GM18868 (cell line): ENCODE data around the gene HNRNPAB.
"Not testable (repeated sequence)": the region's sequence is repeated elsewhere in the genome, so short reads cannot be mapped to it uniquely, and the experiment has no call there.

Experiments
- ATAC-seq: cut with Tn5 transposase; IDR thresholded peaks from one replicate; pipeline ENCODE4 v1.9.1; 2021; ENCODE audit warnings: mild to moderate bottlenecking, moderate library complexity; ENCODE audit not compliant: unreplicated experiment

Gene HNRNPAB

DNA sequence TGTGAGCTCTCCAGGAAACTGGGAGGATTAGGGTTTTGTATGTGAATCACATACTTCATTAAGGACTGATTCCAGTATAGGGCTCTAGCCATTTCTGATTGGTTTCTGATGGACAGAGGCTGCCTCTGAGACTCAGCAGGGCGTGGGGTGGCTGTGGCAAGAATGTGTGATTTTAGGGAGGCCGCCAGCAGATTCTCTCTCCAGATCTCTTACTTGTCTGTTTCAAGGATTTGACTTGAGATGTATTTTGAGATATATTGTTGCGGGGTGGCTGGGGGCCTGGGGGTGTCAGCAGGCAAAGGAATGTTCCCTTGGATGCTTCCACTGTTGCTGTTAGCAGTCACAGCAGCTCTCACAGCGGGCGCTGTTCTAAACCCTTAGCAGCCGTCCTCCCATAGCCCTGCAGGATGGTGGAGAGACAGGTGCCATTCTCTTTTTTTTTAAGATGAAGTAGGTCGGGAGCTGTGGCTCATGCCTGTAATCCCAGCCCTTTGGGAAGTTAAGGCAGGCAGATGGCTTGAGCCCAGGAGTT, 8.0 kb upstream of the HNRNPAB start:
- ATAC-seq = no peak

DNA sequence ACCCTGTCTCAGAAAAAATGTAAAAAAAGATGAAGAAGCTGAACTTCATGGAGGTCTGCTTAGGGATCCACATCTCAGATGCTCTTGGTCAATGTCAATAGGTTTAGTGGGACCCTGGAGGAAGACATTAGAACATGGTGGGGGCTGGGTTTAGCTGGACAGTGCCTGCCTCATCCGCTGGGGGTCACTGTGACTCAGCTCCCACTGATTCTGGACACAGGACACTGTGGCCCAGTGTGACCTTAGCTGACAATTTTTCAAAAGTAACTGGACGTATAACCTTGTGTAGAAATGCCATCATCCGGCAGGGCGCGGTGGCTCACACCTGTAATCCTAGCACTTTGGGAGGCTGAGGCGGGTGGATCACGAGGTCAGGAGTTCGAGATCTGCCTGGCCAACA, 7.3 kb upstream of the HNRNPAB start:
- no peak for ATAC-seq

GRCh38 chr5:178198151-178198550, 6.2 kb upstream of the HNRNPAB start:
- ATAC-seq = not testable (repeated sequence)

DNA sequence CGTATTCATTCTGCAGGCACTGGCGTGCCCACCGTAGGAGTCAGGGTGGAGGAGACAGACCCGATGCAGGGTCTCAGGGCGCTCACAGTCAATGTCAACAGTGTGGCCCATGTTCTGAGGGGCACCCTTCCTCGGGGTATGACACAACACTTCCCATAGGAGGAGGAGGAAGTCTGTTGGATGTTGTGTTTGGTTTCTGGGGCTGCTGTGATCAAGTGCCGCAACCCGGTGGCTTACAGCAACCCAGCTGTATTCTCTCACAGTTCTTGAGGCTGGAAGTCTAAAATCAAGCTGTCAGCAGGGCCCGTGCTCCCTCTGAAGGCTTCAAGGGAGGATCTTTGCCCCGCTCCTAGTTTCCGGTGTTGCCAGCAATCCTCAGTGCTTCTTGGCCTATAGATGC, 5.6 kb upstream of the HNRNPAB start:
- no peak for ATAC-seq

GRCh38 chr5:178199581-178200434, 4.5 kb upstream of the HNRNPAB start:
- ATAC-seq = no peak

GRCh38 chr5:178201221-178201926, 3.0 kb upstream of the HNRNPAB start:
- no peak for ATAC-seq

GRCh38 chr5:178201927-178202235, 2.5 kb upstream of the HNRNPAB start:
- ATAC-seq = no peak

DNA sequence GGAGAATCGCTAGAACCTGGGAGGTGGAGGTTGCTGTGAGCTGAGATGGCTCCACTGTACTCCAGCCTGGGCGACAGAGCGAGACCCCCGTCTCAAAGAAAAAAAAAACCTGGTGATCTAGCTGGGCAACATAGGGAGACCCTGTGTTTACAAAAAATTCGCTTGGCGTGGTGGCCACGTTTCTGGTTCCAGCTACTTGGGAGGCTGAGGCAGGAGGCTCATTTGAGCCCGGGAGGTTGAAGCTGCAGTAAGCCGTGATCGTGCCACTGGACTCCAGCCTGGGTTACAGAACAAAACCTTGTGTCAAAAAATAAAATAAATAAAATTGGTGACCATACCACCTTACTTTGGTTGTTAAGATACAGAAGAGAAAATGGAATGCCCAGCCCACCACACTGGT, 1.8 kb upstream of the HNRNPAB start:
- no peak for ATAC-seq

GRCh38 chr5:178203670-178204181, 607 bp upstream of the HNRNPAB start:
- ATAC-seq = peak; percentile 6

DNA sequence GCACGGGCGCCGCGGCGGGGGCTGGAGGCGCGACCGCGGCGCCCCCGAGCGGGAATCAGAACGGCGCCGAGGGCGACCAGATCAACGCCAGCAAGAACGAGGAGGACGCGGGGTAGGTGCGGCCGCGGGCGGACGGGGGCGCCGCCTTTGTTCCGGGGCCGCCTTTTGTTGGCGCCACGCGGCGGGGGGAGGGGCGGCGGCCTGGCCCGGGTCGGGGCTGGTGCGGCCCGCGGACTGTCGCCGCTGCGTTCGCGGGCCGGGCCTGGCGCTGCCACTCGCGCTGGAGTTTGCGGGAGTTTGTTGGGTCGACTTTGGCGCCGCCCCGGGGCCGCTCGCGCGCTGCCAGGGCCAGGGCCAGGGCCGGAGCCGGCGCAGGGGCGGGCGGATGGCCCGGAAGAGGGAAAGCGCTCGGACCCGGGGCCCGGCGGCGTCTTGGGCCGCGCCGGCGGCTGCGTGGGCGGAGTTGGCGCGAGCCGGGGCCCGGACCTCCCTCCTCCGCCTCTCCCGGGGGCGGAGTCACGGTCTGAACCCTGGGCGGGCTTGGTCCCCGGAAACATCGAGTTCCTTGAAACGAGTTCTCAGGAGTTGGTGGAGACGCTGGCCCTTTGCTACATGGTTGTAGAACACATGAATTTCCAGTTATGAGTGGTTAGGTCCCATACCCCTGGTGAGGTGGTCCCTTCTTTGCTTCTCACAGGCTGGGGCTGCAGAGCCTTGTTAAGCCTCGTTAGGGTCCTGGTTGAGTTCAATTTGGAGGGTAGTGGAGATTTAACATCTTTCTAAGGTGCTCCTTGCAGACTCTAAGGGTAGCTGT, 809 bp downstream of the HNRNPAB start:
- ATAC-seq = peak; percentile 56

DNA sequence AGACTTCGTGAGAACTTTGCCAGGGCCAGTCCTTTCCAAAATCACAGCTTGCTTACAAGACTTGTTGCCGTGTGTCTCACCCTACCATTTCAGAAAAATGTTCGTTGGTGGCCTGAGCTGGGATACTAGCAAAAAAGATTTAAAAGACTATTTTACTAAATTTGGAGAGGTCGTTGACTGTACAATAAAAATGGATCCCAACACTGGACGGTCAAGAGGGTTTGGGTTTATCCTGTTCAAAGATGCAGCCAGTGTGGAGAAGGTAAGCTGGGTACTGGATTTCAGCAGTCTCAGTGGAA, 1.4 kb downstream of the HNRNPAB start:
- ATAC-seq = no peak

DNA sequence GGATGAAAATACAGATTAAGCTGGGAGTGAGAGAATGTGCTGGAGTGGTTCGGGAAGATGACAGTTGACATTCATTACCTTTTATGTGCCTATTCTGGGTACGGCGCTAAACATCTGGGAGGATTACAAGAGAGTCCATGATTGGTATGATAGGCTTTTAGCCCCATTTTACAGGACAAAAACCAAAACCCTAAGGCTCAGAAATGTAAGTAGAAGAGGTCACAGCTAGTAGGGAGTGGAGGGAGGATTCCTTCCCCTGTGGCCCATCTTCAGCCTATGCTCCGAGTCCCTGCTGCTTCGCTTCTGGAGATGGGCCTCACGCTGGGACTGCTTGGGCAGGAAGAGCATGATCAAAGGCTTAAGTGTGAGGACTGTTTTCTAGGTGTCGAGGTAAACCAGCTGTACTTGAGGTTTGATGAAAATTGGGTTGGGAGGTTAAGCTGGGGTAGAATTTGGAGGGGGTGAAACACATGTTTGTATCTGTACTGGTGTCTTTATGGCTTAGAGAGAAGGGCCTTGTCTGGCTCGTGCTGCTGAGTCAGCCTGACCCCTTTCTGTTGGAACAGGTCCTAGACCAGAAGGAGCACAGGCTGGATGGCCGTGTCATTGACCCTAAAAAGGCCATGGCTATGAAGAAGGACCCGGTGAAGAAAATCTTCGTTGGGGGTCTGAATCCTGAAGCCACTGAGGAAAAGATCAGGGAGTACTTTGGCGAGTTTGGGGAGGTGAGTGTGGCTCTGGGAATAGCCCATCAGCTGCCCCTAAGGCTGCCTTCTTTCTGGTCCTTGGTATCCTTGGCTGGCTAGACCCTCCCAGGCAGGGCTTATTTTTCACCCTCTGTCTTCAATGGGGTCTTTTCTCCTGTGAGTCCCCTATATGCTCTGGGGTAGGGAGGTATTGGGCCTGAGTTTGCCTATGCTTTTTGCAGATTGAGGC, 2.1 kb downstream of the HNRNPAB start:
- no peak for ATAC-seq

DNA sequence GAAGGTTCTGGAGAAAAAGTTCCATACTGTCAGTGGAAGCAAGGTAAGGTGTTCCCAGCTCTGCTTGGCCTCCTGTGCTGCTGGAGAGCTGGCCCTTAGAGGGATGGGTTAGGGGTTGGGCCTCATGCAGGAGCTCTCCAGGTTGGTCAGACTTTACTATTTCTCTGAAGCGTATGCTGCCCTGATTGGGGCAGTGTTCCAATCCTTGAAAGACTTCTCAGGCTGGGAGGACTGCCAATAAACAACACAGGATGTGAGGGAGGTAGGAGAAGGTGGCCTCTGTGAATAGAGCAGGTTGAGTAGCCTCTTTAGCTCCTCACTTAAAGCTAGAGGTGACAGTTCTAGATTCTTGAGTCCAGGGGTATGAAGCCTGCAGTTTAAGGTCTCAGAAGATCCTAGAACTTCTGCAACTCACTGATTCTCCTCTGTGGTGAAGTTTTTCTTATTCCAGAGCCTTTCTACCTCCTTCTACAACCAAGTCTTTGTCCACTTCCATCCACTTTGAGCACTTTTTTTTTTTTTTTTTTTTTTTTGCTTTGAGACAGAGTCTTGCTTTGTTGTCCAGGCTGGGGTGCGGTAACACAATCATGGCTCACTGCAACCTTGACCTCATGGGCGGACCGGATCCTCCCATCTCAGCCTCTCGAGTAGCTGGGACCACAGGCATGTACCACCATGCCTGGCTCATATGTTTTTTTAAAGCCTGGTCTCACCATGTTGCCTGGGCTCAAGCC, 3.0 kb downstream of the HNRNPAB start:
- ATAC-seq = no peak

DNA sequence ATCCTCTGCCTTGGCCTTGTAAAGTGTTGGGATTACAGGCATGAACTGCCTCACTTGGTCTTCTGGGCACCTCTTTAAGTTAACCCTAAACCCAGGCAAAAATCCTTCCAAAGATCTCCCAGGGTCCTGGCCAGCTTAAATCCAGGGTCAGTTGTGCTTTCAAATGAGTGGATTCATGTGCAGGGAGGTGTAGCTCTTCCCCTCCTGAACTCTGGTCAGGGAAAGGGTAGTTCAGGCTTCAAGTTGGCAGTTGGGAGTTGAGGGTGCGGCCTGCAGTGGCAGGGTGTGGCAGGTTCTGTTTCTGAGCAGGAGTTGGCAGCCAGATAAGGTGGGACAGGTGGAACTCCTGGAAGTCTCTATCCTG, 3.6 kb downstream of the HNRNPAB start:
- ATAC-seq = no peak

DNA sequence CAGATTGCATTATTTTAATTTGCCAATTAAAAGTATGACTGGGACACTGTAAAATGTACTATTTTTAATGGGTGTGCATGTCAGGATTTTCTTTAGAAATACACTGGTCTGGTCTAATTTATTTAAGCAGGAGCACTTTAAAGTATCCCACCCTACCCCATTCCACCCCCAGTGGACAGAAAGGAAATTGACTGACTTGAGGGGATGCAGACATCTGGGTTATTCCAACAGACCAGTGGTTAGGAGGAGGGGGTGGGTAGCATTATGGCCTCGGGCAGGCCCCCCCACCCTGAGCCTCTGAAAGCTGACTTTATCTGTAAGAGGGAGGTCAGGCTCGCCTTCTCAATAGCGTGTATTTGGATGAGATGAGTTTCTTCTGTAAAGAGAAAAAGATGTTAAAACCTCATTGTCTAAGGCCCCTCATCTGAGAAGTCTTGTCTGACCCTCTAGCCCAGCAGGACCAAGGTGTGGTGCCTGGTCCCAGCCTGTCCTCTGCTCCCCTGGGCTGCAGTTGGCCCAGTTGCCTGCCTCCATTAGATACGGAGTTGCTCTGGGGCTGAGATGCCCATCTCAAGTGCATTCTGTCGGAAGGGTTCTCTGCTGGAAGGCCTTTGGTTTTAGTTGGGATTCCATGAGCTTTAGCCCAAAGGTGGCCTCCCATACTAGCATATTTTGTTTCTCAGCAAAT, 4.4 kb downstream of the HNRNPAB start:
- no peak for ATAC-seq

DNA sequence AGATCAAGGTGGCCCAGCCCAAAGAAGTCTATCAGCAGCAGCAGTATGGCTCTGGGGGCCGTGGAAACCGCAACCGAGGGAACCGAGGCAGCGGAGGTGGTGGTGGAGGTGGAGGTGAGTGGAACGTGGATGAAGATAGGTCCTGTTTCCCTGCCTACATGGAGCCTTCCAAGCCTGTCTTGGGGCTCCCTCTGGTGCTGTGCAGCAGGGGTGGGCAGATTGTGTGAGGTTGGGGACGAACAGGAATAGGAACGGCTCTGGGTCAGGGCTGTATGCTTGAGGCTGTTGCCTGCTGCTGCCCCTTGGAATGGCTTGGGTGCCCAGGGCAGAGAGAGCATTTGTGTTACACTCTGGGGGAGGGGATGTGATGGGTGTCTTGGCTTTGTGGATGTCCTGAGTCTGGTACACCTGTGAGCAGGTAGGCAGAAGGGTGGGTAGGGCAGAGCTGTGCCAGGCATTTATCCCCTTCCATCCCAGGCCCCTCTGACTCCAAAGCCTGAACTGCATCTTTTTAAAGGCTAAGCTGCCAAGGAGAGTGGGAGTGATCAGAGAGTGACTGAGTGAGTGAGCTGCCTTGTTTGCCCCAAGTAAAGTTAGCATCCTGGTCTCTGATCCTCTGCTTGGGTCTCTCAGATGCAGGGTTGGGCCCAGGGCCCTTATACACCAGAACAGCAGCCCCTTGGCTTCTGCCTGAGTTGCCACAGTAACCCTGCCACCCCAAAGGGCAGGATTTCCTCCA, 5.2 kb downstream of the HNRNPAB start:
- no peak for ATAC-seq

- no peak for ATAC-seq
These were observed 5.8 kb downstream of the HNRNPAB start for GRCh38 chr5:178210073-178210535.

- ATAC-seq = no peak
These were observed 6.4 kb downstream of the HNRNPAB start for GRCh38 chr5:178210686-178211085.
